ENCODE results near the gene ALPL. TPM values are rescaled to one million over a fixed set of nuclear protein-coding genes. Genes with fewer than 3 reads are reported as not detected.

Gene ALPL
- total and polyA plus RNA-seq, 10 of the 15 experiments (the other 5 are each of a cell fraction or from before 2014, with no cell fraction given) = 0.07 to 0.59 (median 0.31) TPM; not detected in 2

- 65% methylated on average over 12 of the region's 12 CpGs for WGBS (ENCODE audit: insufficient coverage, insufficient replicate concordance, low lambda C conversion rate, missing lambda C conversion rate)
These were observed 41.7 kb downstream of the ALPL start for GRCh38 chr1:21550866-21551475.

GRCh38 chr1:21552715-21553114 lies 43.5 kb downstream of the ALPL start:
- H3K9me3 ChIP-seq (replicated peaks; ENCODE audit: control insufficient read depth, insufficient read depth, low read length) = no peaks in the 10 kb centered on the region
- SMC1A ChIA-PET (ENCODE audit: uncharacterized antibody, unreplicated experiment) = no interaction called here
- no peak overlapping the region for H3K4me2 ChIP-seq (ENCODE audit: control insufficient read depth, insufficient read depth)
- FAIRE-seq = no peak
- in situ Hi-C loops (cut with MboI) (no loop called here), intact Hi-C loops (cut with micrococcal nuclease; ENCODE audit: unreplicated experiment) (no loop called here)
- ATAC-seq = no peak
- no peak overlapping the region for H3K9ac ChIP-seq (ENCODE audit: control insufficient read depth, insufficient read depth, low read length)
- no peaks in the 10 kb centered on the region for H3K4me1 ChIP-seq (ENCODE audit: control insufficient read depth, insufficient read depth, low read length)
- no TSS peak for BruUV-seq (replicated peaks)
- WGBS (ENCODE audit: insufficient coverage, insufficient replicate concordance, low lambda C conversion rate, missing lambda C conversion rate) = 0% methylated on average over 1 of the region's 1 CpG
- no peak overlapping the region for H3K27ac ChIP-seq (ENCODE audit: control insufficient read depth, insufficient read depth)
- POLR2A ChIA-PET = no interaction called here
- RAD21 ChIA-PET (ENCODE audit: unreplicated experiment) = interaction anchor here (0.6 to 1.2 kb wide), 2 partner anchors 12 to 49 kb away, joined by 3 to 4 read pairs; no protein-coding TSS in a partner anchor
- no peak for DNase-seq (ENCODE audit: low read depth, low spot score)
- no peak overlapping the region for H3K4me3 ChIP-seq
- no peaks in the 10 kb centered on the region for H3K36me3 ChIP-seq (ENCODE audit: control insufficient read depth in 2 of 2, insufficient read depth in 2 of 2, low read length in 1 of 2)
- H3K27me3 ChIP-seq (replicated peaks in 1 of 2; ENCODE audit: control insufficient read depth in 2 of 2, insufficient read depth in 2 of 2, low read length in 1 of 2) = no peaks in the 10 kb centered on the region; a peak in 1 of 4 replicates
- H4K20me1 ChIP-seq (ENCODE audit: control insufficient read depth, insufficient read depth) = no peaks in the 10 kb centered on the region
- no peak overlapping the region for H2AFZ ChIP-seq (ENCODE audit: control insufficient read depth, low read depth, low read length)
- CTCF ChIA-PET = interaction anchor here (0.6 kb wide), 1 partner anchor 745 kb away, joined by 4 read pairs; no protein-coding TSS in a partner anchor
- H3K79me2 ChIP-seq (ENCODE audit: control insufficient read depth, insufficient read depth, low read length) = no peaks in the 10 kb centered on the region
- TF ChIP-seq MTA2 (IDR thresholded peaks at IDR 0.05; ENCODE audit: low read depth) = no peak
- no peak for TF ChIP-seq ZBTB40 (IDR thresholded peaks at IDR 0.05; ENCODE audit: borderline replicate concordance)
- no peak for TF ChIP-seq SIX5 (IDR thresholded peaks at IDR 0.05; ENCODE audit: low read depth, low read length, severe bottlenecking)
- no peak for TF ChIP-seq RUNX3 (IDR thresholded peaks at IDR 0.05; ENCODE audit: low read length)
- no peak for TF ChIP-seq PKNOX1 (IDR thresholded peaks at IDR 0.05)
- no peak for TF ChIP-seq PAX8 (IDR thresholded peaks at IDR 0.05)

More at GRCh38 chr1:21550866-21551475, 41.7 kb downstream of the ALPL start:
- DNase-seq (ENCODE audit: low read depth, low spot score) (no peak), ATAC-seq (no peak), FAIRE-seq (no peak)
- H3K79me2 ChIP-seq (ENCODE audit: control insufficient read depth, insufficient read depth, low read length) = no peaks in the 10 kb centered on the region
- SMC1A ChIA-PET (ENCODE audit: uncharacterized antibody, unreplicated experiment) = no interaction called here
- POLR2A ChIA-PET = no interaction called here
- H3K4me3 ChIP-seq = no peak overlapping the region
- no peak overlapping the region for H3K9ac ChIP-seq (ENCODE audit: control insufficient read depth, insufficient read depth, low read length)
- no peaks in the 10 kb centered on the region for H3K36me3 ChIP-seq (ENCODE audit: control insufficient read depth in 2 of 2, insufficient read depth in 2 of 2, low read length in 1 of 2)
- TF ChIP-seq SMC3 (IDR thresholded peaks at IDR 0.05; ENCODE audit: borderline replicate concordance, low read length) = no peak
- TF ChIP-seq GABPA (IDR thresholded peaks at IDR 0.05; ENCODE audit: low read depth) = no peak
- TF ChIP-seq IKZF1 (conservative IDR thresholded peaks at IDR 0.05) = no peak
- TF ChIP-seq IRF5 (IDR thresholded peaks at IDR 0.05; ENCODE audit: borderline replicate concordance) = no peak
- H3K27ac ChIP-seq (ENCODE audit: control insufficient read depth, insufficient read depth) = no peak overlapping the region
- H4K20me1 ChIP-seq (ENCODE audit: control insufficient read depth, insufficient read depth) = no peaks in the 10 kb centered on the region
- no peaks in the 10 kb centered on the region for H3K9me3 ChIP-seq (replicated peaks; ENCODE audit: control insufficient read depth, insufficient read depth, low read length)
- in situ Hi-C loops (cut with MboI) (no loop called here), intact Hi-C loops (cut with micrococcal nuclease; ENCODE audit: unreplicated experiment) (no loop called here)
- CTCF ChIA-PET = interaction anchor here (1.4 kb wide), 1 partner anchor 15 kb away, joined by 3 read pairs; no protein-coding TSS in a partner anchor
- no TSS peak for BruUV-seq (replicated peaks)
- RAD21 ChIA-PET (ENCODE audit: unreplicated experiment) = interaction anchor here (1.0 kb wide), 1 partner anchor 42 kb away, joined by 3 read pairs; the partner anchor contains the start of gene ALPL
- no peak overlapping the region for H3K4me2 ChIP-seq (ENCODE audit: control insufficient read depth, insufficient read depth)
- H3K27me3 ChIP-seq (replicated peaks in 1 of 2; ENCODE audit: control insufficient read depth in 2 of 2, insufficient read depth in 2 of 2, low read length in 1 of 2) = no peaks in the 10 kb centered on the region; a peak in 1 of 4 replicates
- no peaks in the 10 kb centered on the region for H3K4me1 ChIP-seq (ENCODE audit: control insufficient read depth, insufficient read depth, low read length)
- no peak overlapping the region for H2AFZ ChIP-seq (ENCODE audit: control insufficient read depth, low read depth, low read length)

Measured in GM12878 (cell line).